NCI-H2107 treated with DMSO at 0.1 percent for 48 hours (cell line): ENCODE data around the gene C12orf60.
"Not testable (repeated sequence)": the region's sequence is repeated elsewhere in the genome, so short reads cannot be mapped to it uniquely, and the experiment has no call there.

Experiments
- DNase-seq: peaks from one replicate; lab custom pipeline; 2025; ENCODE audit not compliant: unreplicated experiment; lab: John Stamatoyannopoulos, UW

The C12orf60 gene

GRCh38 chr12:14803011-14803829 lies at the start of gene C12orf60, which contains the start of gene WBP11:
C12orf60 (plus strand) TSS chr12:14803670; CDS start chr12:14822936, 19,266 bp downstream.
WBP11 (minus strand) TSS chr12:14803478; CDS start chr12:14801383, 2,095 bp downstream.
- DNase-seq: peak; percentile 100

- DNase-seq: no peak
These were observed 46.9 kb upstream of the C12orf60 start for GRCh38 chr12:14756334-14757143.

DNA sequence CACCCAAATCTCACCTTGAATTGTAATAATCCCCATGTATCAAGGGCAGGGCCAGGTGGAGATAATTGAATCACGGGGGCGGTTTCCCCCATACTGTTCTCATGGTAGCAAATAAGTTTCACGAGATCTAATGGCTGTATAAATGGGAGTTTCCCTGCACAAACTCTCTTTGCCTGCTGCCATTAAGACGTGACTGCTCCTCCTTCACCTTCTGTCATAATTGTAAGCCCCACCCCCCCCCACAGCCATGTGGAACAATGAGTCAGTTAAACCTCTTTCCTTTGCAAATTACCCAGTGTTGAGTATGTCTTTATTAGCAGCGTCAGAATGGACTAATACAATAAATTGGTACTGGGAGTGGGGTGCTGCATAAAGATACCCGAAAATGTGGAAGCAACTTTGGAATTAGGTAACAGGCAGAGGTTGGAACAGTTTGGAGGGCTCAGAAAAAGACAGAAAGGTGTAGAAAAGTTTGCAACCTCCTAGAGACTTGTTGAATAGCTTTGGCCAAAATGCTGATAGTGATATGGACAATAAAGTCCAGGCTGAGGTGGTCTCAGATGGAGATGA lies 43.7 kb upstream of the C12orf60 start:
- not testable (repeated sequence) for DNase-seq

DNA sequence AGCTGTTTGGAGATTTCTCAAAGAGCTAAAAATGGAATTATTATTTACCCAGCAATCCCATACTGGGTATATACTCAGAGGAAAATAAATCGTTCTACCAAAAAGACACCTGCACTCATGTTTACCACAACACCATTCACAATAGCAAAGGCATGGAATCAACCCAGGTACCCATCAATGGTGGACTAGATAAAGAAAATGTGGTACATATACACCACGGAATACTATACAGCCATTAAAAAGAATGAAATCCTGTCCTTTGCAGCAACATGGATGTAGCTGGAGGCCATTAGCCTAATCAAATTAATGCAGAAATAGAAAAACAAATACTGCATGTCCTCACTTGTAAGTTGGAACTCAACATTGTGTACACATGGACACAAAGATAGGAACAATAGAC lies 38.1 kb upstream of the C12orf60 start:
- no peak for DNase-seq

GRCh38 chr12:14766020-14766419 lies 37.5 kb upstream of the C12orf60 start:
- not testable (repeated sequence) for DNase-seq

- DNase-seq: no peak
These were observed 36.7 kb upstream of the C12orf60 start for GRCh38 chr12:14766649-14767215.

DNA sequence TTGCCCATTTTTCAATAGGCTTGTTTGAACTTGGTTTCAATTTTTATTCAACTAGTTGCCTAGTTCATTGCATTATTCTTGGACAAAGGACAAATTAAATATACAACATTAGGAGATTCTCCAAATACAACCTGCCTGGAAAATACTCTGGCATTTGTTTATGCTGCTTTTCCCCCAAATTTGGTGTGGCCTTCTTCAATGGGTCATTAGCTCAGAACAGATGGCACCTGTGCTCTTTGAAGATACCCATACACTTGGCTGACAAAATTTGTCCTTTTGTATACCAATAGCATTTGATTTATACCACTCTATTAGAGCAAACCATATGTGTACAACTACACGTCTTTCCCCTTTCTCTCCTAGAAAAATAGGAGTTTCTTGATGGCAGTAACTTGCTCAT lies 35.9 kb upstream of the C12orf60 start:
- no peak for DNase-seq

DNA sequence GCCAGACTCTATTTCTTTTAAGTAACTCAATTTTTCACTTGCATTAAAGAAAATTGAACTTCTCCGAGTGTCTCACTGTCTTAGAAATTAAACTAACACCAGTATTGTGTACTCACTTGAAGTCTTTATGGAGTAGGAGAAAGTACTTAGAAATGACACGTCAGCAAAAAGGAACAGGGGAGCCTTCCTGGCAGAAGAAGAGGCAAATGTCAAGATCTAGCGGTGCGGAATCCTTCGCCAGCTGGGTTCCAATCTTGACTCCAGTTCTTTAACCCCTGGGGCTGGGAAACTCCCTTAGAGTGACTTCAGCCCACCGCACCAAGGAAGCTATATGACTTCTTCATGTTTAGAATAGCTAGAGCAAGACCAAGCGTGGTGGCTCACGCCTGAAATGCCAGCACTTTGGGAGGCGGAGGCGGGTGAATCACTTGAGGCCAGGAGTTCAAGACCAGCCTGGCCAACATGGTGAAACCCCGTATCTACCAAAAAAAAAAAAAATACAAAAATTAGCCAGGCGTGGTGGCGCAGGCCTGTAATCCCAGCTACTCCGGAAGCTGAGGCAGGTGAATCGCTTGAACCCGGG lies 34.6 kb upstream of the C12orf60 start:
- no peak for DNase-seq

DNA sequence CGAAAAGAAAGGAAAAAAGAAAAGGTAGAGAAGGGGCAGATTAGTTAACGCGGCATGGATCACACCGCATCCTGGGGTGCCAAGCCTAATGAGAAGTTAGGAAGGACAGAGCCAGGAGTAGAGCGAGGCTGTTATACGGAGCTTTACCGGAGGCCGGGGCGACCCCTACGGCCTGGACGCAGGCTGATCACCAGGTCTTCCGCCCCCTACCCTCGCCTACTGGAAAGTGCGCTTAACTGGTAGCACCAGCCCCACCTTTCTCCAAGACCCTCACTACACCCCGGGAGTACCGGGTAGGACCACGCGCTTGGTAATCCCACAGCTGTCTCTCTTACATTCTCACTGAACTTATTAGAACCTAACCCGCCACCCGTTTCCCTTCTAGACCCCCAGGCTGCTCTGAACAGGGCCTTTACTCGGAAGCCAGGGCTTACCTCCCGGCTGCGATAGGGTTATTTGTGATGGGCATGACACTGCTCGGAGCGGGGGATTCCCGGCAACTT lies 34.0 kb upstream of the C12orf60 start:
- peak; percentile 66 for DNase-seq

DNA sequence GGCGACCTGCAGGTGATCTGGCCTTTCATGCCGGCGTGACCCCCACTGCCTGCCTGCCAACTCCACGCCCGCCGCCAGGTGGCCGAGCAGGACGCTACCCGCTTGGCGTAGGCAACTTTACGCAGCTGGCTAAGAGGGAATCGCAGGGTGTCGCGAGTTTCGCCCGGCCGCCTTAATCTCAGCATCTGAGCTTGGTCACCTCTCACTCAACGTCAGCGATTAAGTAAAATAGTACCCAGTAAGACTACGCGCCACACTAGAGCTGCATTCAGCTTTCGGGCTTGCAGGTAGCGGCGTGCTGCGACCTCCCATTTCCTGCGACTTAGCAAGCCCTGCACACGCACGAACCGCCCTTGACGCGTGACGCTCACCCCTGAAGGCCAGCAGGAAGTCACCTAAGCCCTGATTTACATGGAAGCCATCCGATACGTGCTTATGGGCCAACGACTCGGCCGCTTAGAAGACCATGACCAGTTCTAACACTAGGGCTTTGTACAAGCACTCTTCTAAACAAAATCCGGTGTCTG lies 33.4 kb upstream of the C12orf60 start:
- peak; percentile 87 for DNase-seq

- peak; percentile 91 for DNase-seq
These were observed 32.7 kb upstream of the C12orf60 start for GRCh38 chr12:14770496-14771461.

DNA sequence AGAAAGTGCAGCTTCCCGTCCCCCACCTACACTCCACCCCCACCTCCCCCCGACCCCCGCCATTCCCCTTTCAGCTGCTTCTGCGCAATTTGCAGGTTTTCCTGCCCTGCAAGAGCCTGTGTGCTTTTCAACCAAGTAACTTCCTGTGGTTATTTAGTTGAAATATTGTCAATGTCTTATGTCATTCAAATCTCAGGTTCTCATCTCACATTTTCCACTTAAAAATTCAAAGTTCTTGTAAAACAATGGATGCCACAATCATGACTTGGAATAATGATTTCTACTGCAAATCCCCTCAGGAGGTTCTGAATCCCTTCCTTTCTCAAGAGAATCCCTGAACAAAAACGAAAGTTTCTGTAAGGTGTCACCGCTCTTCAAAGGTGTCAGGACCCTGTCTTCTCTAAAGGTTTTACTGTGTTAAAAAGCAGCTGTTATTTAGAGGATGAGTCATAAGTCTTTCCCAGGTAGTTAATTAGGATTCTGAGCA lies 31.8 kb upstream of the C12orf60 start:
- no peak for DNase-seq

DNA sequence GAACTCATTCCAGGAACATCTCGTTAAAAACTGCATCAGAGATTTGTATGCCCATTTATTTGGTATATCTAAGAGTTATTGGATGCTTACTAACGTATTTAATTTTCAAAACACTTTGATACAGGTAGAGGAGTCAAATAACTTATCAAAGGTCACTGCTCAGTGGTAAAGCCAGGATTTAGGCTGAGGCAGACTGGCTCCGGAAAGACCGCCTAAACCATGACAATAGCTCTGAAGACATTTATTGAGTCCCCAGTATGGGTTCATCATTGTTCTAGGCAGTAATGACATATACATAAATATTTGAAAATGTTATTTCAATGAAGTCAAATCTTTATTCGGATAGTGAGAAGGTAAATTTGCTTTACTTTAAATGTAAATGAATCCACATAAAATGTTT lies 30.5 kb upstream of the C12orf60 start:
- no peak for DNase-seq

DNA sequence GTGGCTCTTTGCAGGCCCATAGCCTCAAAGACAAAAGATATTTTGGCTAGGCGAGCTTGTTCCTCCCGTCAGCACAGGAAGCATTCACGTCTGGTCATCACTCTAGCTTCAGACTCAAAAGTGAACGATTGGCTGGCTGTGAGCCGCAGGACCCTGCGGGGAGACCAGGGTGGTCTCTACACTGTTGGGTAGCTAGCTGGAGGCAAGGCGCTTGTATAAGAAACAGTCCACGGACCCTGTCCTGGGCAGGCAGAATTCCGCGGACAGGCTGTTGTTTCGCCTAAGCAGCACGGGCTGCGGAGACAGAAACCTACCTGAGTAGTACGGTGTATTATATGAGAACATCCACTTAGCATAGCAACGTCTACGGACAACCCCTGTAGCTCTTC lies 29.8 kb upstream of the C12orf60 start:
- DNase-seq: no peak

DNA sequence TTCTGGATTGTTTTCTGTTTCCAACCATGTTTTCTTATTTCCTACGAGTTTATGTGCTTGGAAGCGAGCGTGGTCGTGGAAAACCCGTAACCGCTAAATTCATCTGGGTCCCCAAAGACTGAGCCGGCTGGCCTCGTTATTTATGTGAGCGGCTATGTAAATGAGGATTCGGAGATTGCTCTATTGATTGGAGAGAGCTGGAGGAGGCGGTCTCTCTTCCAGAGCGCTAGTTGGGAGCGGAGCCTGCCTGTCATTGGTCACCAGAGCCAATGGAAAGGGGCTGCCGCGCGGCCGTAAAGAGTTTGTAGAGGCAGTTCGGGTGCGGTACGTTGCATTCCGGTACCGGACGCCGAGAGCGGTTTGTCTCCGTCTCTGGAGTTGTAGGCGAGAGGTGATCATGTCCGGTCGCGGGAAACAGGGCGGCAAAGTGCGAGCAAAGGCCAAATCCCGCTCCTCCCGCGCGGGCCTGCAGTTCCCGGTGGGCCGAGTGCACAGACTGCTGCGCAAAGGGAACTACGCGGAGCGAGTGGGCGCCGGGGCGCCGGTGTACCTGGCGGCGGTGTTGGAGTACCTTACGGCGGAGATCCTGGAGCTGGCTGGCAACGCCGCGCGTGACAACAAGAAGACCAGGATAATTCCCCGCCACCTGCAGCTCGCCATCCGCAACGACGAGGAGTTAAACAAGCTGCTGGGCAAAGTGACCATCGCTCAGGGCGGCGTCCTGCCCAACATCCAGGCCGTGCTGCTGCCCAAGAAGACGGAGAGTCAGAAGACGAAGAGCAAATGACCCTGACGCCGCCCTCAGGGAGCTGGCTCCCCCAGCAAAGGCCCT lies 29.2 kb upstream of the C12orf60 start:
- no peak for DNase-seq

DNA sequence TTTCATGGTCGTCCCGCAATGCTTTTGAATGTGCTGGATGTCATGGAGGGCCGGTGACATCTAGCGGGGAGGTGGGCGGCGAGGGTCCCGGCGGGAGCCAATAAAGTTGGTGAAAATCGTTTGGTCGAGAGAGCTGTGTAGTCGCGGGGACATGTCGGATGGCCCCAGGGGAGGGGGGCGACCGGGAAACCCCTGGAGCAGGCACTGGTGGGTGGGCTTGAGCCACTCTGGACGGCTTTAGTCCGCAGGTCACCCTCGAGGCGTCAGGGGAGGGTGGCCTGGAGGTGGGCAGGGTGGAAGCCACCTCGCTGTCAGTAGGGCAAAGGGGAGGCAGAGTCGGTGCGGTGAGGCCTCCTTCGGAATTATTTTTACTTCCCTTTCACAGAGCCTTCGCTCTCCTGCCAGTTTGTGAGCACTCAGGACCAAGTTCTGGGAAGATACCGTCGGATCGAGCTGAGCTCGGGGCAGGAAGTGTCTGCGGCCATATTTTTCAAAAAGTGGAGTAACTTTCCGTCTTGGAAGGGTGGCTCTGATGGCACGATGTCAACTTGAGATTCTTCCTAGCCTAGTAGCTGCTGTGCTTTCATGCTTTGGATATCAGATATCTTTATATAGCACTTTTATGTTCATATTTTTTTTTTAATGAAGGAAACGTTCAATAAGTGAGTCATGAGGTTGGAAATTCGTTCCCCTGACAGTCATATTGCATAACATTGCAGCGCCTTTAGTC lies 28.4 kb upstream of the C12orf60 start:
- DNase-seq: no peak

- no peak for DNase-seq
These were observed 27.9 kb upstream of the C12orf60 start for GRCh38 chr12:14775636-14775980.
